Common myeloid progenitor, CD34-positive (primary cell): Measurements from ENCODE around the gene PAX5. TPM values are rescaled to one million over a fixed set of nuclear protein-coding genes. Genes with fewer than 3 reads are reported as not detected.
"Not testable (repeated sequence)": the region's sequence is repeated elsewhere in the genome, so short reads cannot be mapped to it uniquely, and the experiment has no call there.

Experiments
- CTCF ChIA-PET: fragments of 350-600 bp; sonication (Branson Sonifier 250); formaldehyde crosslinking; loops from one replicate; lab custom pipeline; 2021; ENCODE audit warnings: antibody characterized with exemption; lab: Charles Lee
- POLR2A ChIA-PET: fragments of 350-600 bp; sonication (Branson Sonifier 250); formaldehyde crosslinking; loops from one replicate; lab custom pipeline; 2021; ENCODE audit warnings: antibody characterized with exemption; lab: Charles Lee
- DNase-seq, 3 donors: peaks; one replicate each; pipeline versions ENCODE4 v3.0.0 to v3.0.0-alpha.2; 2013
- H3K27ac ChIP-seq, 2 experiments: 1 replicate in 1 of 2; 2 replicates in 1 of 2; pipeline ENCODE4 v1.7.0; 2013; ENCODE audit warnings: inconsistent platforms in 2 of 2, low read length in 2 of 2, mild to moderate bottlenecking in 2 of 2, low read depth in 1 of 2, moderate library complexity in 1 of 2; ENCODE audit not compliant: severe bottlenecking in 2 of 2, insufficient read depth in 1 of 2, poor library complexity in 1 of 2
- H3K27me3 ChIP-seq, 5 experiments: replicated peaks in 2 of 5; 1 replicate in 3 of 5; 2 replicates in 2 of 5; pipeline versions ENCODE4 v1.6.1 to v1.7.0; 2013; ENCODE audit warnings: low read length in 4 of 5, mild to moderate bottlenecking in 2 of 5, moderate library complexity in 2 of 5, inconsistent platforms in 1 of 5; ENCODE audit not compliant: insufficient read depth in 5 of 5, control insufficient read depth in 4 of 5
- H3K36me3 ChIP-seq, 4 experiments: 1 replicate in 2 of 4; 2 replicates in 2 of 4; pipeline versions ENCODE4 v1.6.1 to v1.7.0; 2013; ENCODE audit warnings: low read length in 3 of 4, control low read depth in 1 of 4, mild to moderate bottlenecking in 1 of 4; ENCODE audit not compliant: control insufficient read depth in 4 of 4, insufficient read depth in 4 of 4
- H3K4me1 ChIP-seq, 4 experiments: 1 replicate in 3 of 4; 2 replicates in 1 of 4; pipeline versions ENCODE4 v1.6.1 to v1.7.1; 2013; ENCODE audit warnings: low read length in 3 of 4, mild to moderate bottlenecking in 3 of 4, control low read depth in 1 of 4, inconsistent platforms in 1 of 4, moderate library complexity in 1 of 4; ENCODE audit not compliant: control insufficient read depth in 4 of 4, insufficient read depth in 4 of 4; ENCODE audit errors: control extremely low read depth in 1 of 4
- H3K4me3 ChIP-seq, 7 experiments: 1 replicate in 4 of 7; 2 replicates in 3 of 7; pipeline versions ENCODE4 v1.5.1 to v1.7.0; 2013; ENCODE audit warnings: mild to moderate bottlenecking in 7 of 7, low read length in 6 of 7, moderate library complexity in 6 of 7, inconsistent platforms in 2 of 7, low read depth in 2 of 7, control low read depth in 1 of 7; ENCODE audit not compliant: insufficient read depth in 4 of 7, control insufficient read depth in 1 of 7; ENCODE audit errors: extremely low read depth in 1 of 7
- H3K9me3 ChIP-seq, 5 experiments: 1 replicate in 4 of 5; 2 replicates in 1 of 5; pipeline versions ENCODE4 v1.6.1 to v1.7.1; 2013; ENCODE audit warnings: low read length in 4 of 5, mild to moderate bottlenecking in 2 of 5, inconsistent platforms in 1 of 5, low read depth in 1 of 5, moderate library complexity in 1 of 5; ENCODE audit not compliant: control insufficient read depth in 4 of 5, insufficient read depth in 2 of 5; ENCODE audit errors: control extremely low read depth in 1 of 5
- WGBS: methylation state at CpG from one replicate; pipeline ENCODE4 v1.1.5; 2013; ENCODE audit not compliant: insufficient coverage; 5-methylcytosine and 5-hydroxymethylcytosine counted together
- polyA plus RNA-seq: library from polyadenylated mRNA; unstranded; fragments of 120-200 nt; gene quantifications from one replicate; pipeline ENCODE4 v1.2.1, GENCODE V29; 2013

PAX5 gene
- 1.2 TPM for polyA plus RNA-seq

DNA sequence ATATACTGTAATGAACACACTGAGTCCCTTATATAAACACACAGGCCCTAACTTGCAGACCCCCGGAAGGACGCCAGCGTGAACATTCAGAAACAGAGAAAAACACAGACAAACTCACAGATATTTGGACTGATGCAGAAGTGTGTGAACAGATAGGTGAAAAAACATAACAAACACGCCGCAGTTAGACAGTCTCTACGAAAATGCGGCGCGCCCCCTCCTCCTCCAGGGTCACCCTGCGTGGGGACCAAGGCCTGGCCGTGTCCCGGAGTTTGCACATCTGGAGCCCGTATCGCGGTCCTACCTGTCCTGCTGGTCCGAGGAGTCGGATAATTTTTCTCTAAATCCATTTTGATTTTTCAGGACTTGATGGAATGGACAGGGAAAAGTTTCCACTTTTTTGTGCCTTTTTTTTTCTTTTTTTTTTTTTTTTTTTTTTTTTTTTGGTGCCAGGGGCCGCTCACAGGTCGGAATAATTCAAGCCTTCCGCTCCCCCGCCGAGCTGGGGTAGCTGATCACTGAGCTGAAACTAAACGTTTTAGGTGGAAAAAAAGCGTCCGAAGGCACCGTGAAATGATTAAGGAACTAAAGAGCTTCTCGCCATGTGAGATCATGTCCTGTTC, at the start of gene PAX5:
Gene PAX5 (minus strand): TSS at position 587 of the 623 bp plus-strand sequence. CDS start 237 bp downstream, at position 350.
- peak; percentile 53 to 75 (median 65) for DNase-seq
- Histone ChIP-seq H3K27ac (no peak within 1 kb of the TSS), H3K4me1 (peaks cover 4 to 60% (median 56%) of the 10 kb centered on the region in 4 experiments), H3K36me3 (no peaks in the 10 kb centered on the region), H3K4me3 (peak within 1 kb of the TSS in 6 of 7 experiments; percentile 35 to 69 (median 60)), H3K9me3 (peaks cover 0 to 5% (median 0%) of the 10 kb centered on the region in 5 experiments), H3K27me3 (peaks cover 29 to 100% (median 71%) of the 10 kb centered on the region in 5 experiments)
- 17% methylated on average over 9 of the region's 27 CpGs for WGBS
- ChIA-PET POLR2A (no interaction called here), CTCF (interaction anchor here (1.9 kb wide), 1 partner anchor 25 kb away, joined by 4 read pairs; no protein-coding TSS in a partner anchor)

DNA sequence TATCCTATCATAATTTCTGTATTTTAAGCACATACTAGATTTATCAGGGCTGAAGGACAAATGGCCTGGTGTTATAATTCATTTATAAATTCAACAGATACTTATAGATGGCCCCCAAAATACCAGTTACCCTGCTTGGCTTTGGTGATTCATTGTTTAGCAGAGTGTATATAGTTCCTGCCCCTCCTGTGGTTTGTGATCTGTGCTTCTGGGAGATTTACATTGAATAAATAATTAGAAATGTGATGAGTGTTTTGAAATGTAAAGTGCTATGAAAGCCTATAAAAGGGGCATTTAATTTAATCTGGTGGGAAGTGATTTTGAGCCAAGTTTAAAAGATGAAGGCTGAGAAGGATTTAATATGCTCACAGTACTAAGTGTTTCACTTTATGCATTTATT, 49.6 kb upstream of the PAX5 start:
- Histone ChIP-seq H3K27ac (no peak overlapping the region), H3K4me1 (peaks cover 6 to 12% (median 8%) of the 10 kb centered on the region in 4 experiments), H3K36me3 (peaks cover 7 to 20% (median 12%) of the 10 kb centered on the region in 4 experiments), H3K4me3 (no peak overlapping the region), H3K9me3 (peaks cover 0 to 2% (median 0%) of the 10 kb centered on the region in 5 experiments), H3K27me3 (no peaks in the 10 kb centered on the region)
- CTCF ChIA-PET: interaction anchor here (1.1 kb wide), 1 partner anchor 21 kb away, joined by 3 read pairs; no protein-coding TSS in a partner anchor
- POLR2A ChIA-PET: no interaction called here
- peak in 1 of 3 donors; percentile 4 for DNase-seq

DNA sequence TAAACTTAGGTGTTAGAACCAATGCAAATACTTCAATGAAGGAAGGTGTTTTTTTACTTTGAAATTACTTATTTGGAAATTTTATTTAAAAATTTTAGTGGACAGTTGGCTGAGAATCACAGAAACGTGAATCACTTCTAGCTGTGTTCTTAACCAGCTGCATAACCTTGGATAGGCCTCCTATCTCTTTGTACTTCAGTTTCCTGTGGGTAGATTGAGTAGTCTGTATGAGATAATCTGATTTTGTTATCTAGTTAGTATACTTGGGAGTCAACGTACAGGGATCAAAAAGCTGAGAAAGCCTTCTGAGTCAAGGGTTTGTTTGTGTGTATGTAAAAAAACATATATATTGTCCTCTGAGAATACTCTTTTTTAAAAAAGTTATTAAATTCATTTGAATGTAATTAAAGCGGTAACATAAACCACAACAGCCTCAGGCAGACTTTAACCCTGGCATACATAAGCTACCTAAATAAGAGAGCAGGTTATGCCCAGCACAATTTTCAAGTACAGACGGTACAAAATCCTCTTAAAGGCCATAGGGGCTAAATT, 48.2 kb upstream of the PAX5 start:
- ChIA-PET CTCF (interaction anchor here (1.1 kb wide), 1 partner anchor 20 kb away, joined by 3 read pairs; no protein-coding TSS in a partner anchor), POLR2A (interaction anchor here (1.4 kb wide), 1 partner anchor 38 kb away, joined by 4 read pairs; the partner anchor contains the start of gene ZCCHC7)
- peaks cover 6 to 12% (median 8%) of the 10 kb centered on the region in 4 experiments for H3K4me1 ChIP-seq
- peak in 2 of 3 donors; percentile 22 to 60 for DNase-seq
- peaks cover 0 to 1% (median 0%) of the 10 kb centered on the region in 5 experiments for H3K27me3 ChIP-seq
- peaks cover 6 to 10% (median 9%) of the 10 kb centered on the region in 4 experiments for H3K36me3 ChIP-seq
- H3K9me3 ChIP-seq: peaks cover 0 to 2% (median 0%) of the 10 kb centered on the region in 5 experiments
- 50% methylated on average over 2 of the region's 4 CpGs for WGBS
- H3K4me3 ChIP-seq: no peak overlapping the region
- no peak overlapping the region for H3K27ac ChIP-seq

DNA sequence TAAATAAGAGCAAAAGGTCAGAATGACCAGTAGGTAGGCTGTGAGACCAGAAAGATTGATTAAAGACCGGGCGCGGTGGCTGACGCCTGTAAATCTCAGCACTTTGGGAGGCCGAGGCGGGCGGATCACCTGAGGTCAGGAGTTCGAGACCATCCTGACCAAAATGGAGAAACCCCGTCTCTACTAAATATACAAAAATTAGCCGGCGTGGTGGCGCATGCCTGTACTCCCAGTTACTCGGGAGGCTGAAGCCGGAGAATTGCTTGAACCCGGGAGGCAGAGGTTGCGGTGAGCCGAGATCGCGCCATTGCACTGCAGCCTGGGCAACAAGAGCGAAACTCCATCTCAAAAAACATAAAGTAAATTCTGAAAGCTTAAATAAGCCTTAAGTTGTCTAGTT, 47.4 kb upstream of the PAX5 start:
- POLR2A ChIA-PET: interaction anchor here (0.9 to 1.4 kb wide), 2 partner anchors 39 to 110 kb away, joined by 4 read pairs; partner anchors contain the start of gene ZCCHC7
- H3K4me1 ChIP-seq: peaks cover 6 to 12% (median 8%) of the 10 kb centered on the region in 4 experiments
- WGBS: 100% methylated on average over 12 of the region's 20 CpGs
- H3K27me3 ChIP-seq, DNase-seq, H3K36me3 ChIP-seq, H3K9me3 ChIP-seq, H3K4me3 ChIP-seq, H3K27ac ChIP-seq: not testable (repeated sequence)
- CTCF ChIA-PET: interaction anchor here (1.7 kb wide), 1 partner anchor 13 kb away, joined by 5 read pairs; no protein-coding TSS in a partner anchor

DNA sequence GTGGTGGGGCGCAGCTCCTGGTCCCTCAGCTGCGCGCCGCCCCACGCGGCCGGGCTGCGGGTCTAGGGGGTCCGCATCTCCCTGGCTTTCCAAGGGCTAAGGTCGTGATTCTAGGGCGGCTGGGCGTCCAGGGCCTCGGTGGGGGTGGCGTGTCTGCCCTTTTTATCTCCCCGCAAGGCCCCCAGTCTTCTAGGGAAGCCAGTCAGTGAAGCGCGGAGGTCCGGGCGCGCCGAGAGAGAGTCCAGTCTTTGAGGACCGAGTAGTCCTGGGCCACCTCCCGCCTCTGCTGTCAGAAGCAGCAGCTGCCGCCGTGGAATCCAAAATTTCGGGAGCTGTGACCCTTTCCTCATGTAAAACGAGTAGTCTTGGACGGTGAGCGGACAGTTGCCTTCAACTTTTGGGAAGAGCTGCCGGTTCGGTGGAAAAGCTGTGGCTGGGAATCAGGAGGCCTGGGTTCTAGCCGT, 46.1 kb upstream of the PAX5 start:
- Histone ChIP-seq H3K4me3 (peak overlapping the region; percentile 70 to 95 (median 87)), H3K4me1 (peaks cover 3 to 16% (median 10%) of the 10 kb centered on the region in 4 experiments), H3K27ac (peak overlapping the region; percentile 7 to 81)
- POLR2A ChIA-PET, H3K9me3 ChIP-seq, H3K27me3 ChIP-seq, H3K36me3 ChIP-seq: not testable (repeated sequence)
- peak in 1 of 3 donors; percentile 11 for DNase-seq
- WGBS: 0% methylated on average over 24 of the region's 32 CpGs
- CTCF ChIA-PET: interaction anchor here (1.2 to 1.7 kb wide), 2 partner anchors 15 to 250 kb away, joined by 4 to 5 read pairs; no protein-coding TSS in a partner anchor

DNA sequence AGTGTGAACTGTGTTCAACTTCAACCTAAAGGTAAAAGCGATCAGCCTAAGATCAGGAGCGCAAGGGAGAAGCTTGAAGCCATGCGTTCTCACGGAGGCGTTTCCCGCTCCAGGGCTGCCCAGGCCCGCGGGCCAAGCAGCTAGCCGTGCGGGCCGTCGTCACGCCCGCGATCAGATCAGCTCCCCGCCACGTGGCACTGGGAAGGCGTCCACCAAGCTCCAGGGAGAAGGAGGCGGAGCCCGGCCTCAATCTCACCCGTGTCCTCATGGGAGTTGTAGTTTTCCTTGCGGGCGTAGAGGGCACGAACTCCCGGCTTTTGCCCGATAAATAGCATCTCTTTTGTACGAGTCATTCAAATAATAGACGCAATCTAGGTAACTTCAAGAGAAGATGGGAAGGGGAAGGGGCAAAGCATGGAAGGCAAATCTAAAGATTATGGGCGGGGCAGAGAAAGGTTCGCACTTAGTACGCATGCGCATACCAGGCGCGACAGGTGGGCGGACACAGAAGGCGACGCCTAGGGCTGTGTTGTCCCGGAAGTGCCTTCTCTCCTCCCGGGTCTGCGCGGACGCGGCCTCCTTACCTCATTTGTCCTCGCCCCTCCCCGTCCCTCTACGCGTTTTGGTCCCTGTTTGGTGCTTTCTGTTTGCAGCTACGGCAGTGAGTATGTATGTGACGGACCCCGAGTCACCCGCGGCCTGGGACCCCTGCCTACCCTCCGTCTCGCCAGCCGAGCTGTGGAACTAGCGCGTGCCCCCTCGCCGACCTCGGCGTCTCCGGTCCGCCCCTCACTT, 45.5 kb upstream of the PAX5 start:
- WGBS: 2% methylated on average over 53 of the region's 63 CpGs
- POLR2A ChIA-PET: no interaction called here
- Histone ChIP-seq H3K4me1 (peaks cover 0 to 21% (median 10%) of the 10 kb centered on the region in 4 experiments), H3K36me3 (peaks cover 0 to 6% (median 0%) of the 10 kb centered on the region in 4 experiments), H3K9me3 (peaks cover 0 to 2% (median 0%) of the 10 kb centered on the region in 5 experiments), H3K4me3 (peak overlapping the region; percentile 70 to 95 (median 87)), H3K27ac (peak overlapping the region; percentile 7 to 81), H3K27me3 (peaks cover 0 to 1% (median 0%) of the 10 kb centered on the region in 5 experiments)
- peak; percentile 94 to 98 (median 97) for DNase-seq
- CTCF ChIA-PET: interaction anchor here (1.2 kb wide), 1 partner anchor 251 kb away, joined by 4 read pairs; no protein-coding TSS in a partner anchor
